CD4-positive, alpha-beta T cell treated with Interferon alpha-2 for 1 hour (primary cell): Measurements from ENCODE around the gene MICU1.
"Not testable (repeated sequence)": the region's sequence is repeated elsewhere in the genome, so short reads cannot be mapped to it uniquely, and the experiment has no call there.

Source experiments
- DNase-seq, 2 donors: peaks; one replicate each; pipeline ENCODE4 v3.0.0-alpha.2; 2020 to 2022

Gene MICU1

GRCh38 chr10:72557362-72557761 lies 68.5 kb downstream of the MICU1 start:
- no peak for DNase-seq

GRCh38 chr10:72552857-72553256 lies 73.0 kb downstream of the MICU1 start:
- no peak for DNase-seq

GRCh38 chr10:72550239-72550638 lies 75.6 kb downstream of the MICU1 start:
- no peak for DNase-seq

- no peak for DNase-seq
Measured at GRCh38 chr10:72545546-72545945, 80.3 kb downstream of the MICU1 start.

GRCh38 chr10:72543855-72544254 lies 82.0 kb downstream of the MICU1 start:
- DNase-seq: not testable (repeated sequence)

GRCh38 chr10:72542396-72542815 lies 83.5 kb downstream of the MICU1 start:
- DNase-seq: no peak

- no peak for DNase-seq
Measured at GRCh38 chr10:72541337-72541736, 84.5 kb downstream of the MICU1 start.

- DNase-seq: no peak
Measured at GRCh38 chr10:72540193-72540807, 85.6 kb downstream of the MICU1 start.

- no peak for DNase-seq
Measured at GRCh38 chr10:72539137-72539536, 86.7 kb downstream of the MICU1 start.

GRCh38 chr10:72525689-72526088 lies 100.2 kb downstream of the MICU1 start:
- no peak for DNase-seq

- no peak for DNase-seq
Measured at GRCh38 chr10:72525277-72525676, 100.6 kb downstream of the MICU1 start.

GRCh38 chr10:72524489-72524888 lies 101.4 kb downstream of the MICU1 start:
- no peak for DNase-seq

- no peak for DNase-seq
Measured at GRCh38 chr10:72523932-72524396, 101.9 kb downstream of the MICU1 start.

- DNase-seq: no peak
Measured at GRCh38 chr10:72523062-72523461, 102.8 kb downstream of the MICU1 start.

- DNase-seq: no peak
Measured at GRCh38 chr10:72517244-72517643, 108.6 kb downstream of the MICU1 start.

GRCh38 chr10:72515455-72515854 lies 110.4 kb downstream of the MICU1 start:
- no peak for DNase-seq

- DNase-seq: no peak
Measured at GRCh38 chr10:72513910-72514309, 112.0 kb downstream of the MICU1 start.

- DNase-seq: no peak
Measured at GRCh38 chr10:72511459-72511858, 114.4 kb downstream of the MICU1 start.

GRCh38 chr10:72509941-72510340 lies 115.9 kb downstream of the MICU1 start:
- no peak for DNase-seq

GRCh38 chr10:72509206-72509799 lies 116.6 kb downstream of the MICU1 start:
- DNase-seq: no peak

- DNase-seq: no peak
Measured at GRCh38 chr10:72508033-72508432, 117.8 kb downstream of the MICU1 start.

GRCh38 chr10:72506474-72506873 lies 119.4 kb downstream of the MICU1 start:
- DNase-seq: no peak

- DNase-seq: no peak
Measured at GRCh38 chr10:72505435-72505834, 120.4 kb downstream of the MICU1 start.

- DNase-seq: no peak
Measured at GRCh38 chr10:72503694-72504438, 122.0 kb downstream of the MICU1 start.
